Measurements from ENCODE around the gene MTMR6. TPM values are rescaled to one million over a fixed set of nuclear protein-coding genes. Genes with fewer than 3 reads are reported as not detected.

MTMR6 gene
- total and polyA plus RNA-seq, 2 experiments from 2014 or later = 6.9 to 17.2 TPM

DNA sequence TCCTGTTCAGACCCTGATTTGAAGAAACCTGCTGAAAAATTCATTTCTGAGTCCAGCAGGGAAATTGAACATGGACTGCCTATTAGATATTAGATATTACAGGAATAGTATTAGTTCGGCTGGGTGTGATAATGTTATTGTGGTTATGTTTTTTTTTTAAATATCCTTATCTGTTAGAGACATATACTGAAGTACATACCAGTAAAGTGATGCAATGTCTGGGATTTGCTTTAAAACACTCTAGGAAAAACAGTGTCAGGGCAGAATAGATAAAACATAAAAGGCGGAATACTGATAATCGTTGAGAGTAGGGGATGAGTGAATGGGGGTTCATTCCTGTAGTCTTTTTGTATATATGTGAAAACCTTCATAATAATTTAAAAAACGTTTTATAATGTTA is 86.5 kb downstream of the MTMR6 start:
- no peak overlapping the region for H3K27ac ChIP-seq
- no peak for TF ChIP-seq EZH2 (IDR thresholded peaks at IDR 0.05; ENCODE audit: borderline replicate concordance)
- TF ChIP-seq, protein P1, sequence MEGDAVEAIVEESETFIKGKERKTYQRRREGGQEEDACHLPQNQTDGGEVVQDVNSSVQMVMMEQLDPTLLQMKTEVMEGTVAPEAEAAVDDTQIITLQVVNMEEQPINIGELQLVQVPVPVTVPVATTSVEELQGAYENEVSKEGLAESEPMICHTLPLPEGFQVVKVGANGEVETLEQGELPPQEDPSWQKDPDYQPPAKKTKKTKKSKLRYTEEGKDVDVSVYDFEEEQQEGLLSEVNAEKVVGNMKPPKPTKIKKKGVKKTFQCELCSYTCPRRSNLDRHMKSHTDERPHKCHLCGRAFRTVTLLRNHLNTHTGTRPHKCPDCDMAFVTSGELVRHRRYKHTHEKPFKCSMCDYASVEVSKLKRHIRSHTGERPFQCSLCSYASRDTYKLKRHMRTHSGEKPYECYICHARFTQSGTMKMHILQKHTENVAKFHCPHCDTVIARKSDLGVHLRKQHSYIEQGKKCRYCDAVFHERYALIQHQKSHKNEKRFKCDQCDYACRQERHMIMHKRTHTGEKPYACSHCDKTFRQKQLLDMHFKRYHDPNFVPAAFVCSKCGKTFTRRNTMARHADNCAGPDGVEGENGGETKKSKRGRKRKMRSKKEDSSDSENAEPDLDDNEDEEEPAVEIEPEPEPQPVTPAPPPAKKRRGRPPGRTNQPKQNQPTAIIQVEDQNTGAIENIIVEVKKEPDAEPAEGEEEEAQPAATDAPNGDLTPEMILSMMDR (IDR thresholded peaks at IDR 0.05; ENCODE audit: poor library complexity) = no peak
- no peak for TF ChIP-seq EZH2phosphoT487 (IDR thresholded peaks at IDR 0.05; ENCODE audit: low read depth, severe bottlenecking, unreplicated experiment)
- no peak overlapping the region for H3K4me3 ChIP-seq
- no peaks in the 10 kb centered on the region for H3K36me3 ChIP-seq (replicated peaks; ENCODE audit: insufficient read depth, low read depth)
- H3K79me2 ChIP-seq = no peaks in the 10 kb centered on the region
- 58% methylated on average over 4 of the region's 4 CpGs for WGBS (ENCODE audit: low lambda C conversion rate, missing lambda C conversion rate)
- H3K4me2 ChIP-seq = no peak overlapping the region
- H4K20me1 ChIP-seq (ENCODE audit: insufficient read depth, poor library complexity, severe bottlenecking) = no peaks in the 10 kb centered on the region
- no peaks in the 10 kb centered on the region for H3K9me3 ChIP-seq (ENCODE audit: low read depth)
- DNase-seq (ENCODE audit: low spot score) = no peak
- H3K4me1 ChIP-seq (ENCODE audit: insufficient read depth) = no peaks in the 10 kb centered on the region
- no peak overlapping the region for H2AFZ ChIP-seq
- H3K27me3 ChIP-seq = no peaks in the 10 kb centered on the region
- no peaks in the 10 kb centered on the region for H3K9me2 ChIP-seq (replicated peaks; ENCODE audit: insufficient read depth)

GRCh38 chr13:25198647-25199046 is 88.6 kb downstream of the MTMR6 start:
- Histone ChIP-seq H3K4me1 (ENCODE audit: insufficient read depth) (no peaks in the 10 kb centered on the region), H3K27ac (no peak overlapping the region), H3K79me2 (no peaks in the 10 kb centered on the region), H3K36me3 (replicated peaks; ENCODE audit: insufficient read depth, low read depth) (no peaks in the 10 kb centered on the region), H2AFZ (no peak overlapping the region), H3K9me3 (ENCODE audit: low read depth) (no peaks in the 10 kb centered on the region), H3K4me3 (no peak overlapping the region), H4K20me1 (ENCODE audit: insufficient read depth, poor library complexity, severe bottlenecking) (no peaks in the 10 kb centered on the region), H3K9me2 (replicated peaks; ENCODE audit: insufficient read depth) (no peaks in the 10 kb centered on the region), H3K27me3 (no peaks in the 10 kb centered on the region), H3K4me2 (no peak overlapping the region)
- DNase-seq (ENCODE audit: low spot score) = no peak
- WGBS (ENCODE audit: low lambda C conversion rate, missing lambda C conversion rate) = 85% methylated on average over 5 of the region's 5 CpGs
- TF ChIP-seq EZH2phosphoT487 (IDR thresholded peaks at IDR 0.05; ENCODE audit: low read depth, severe bottlenecking, unreplicated experiment) = no peak
- TF ChIP-seq EZH2 (IDR thresholded peaks at IDR 0.05; ENCODE audit: borderline replicate concordance) = no peak
- TF ChIP-seq, protein P1 (IDR thresholded peaks at IDR 0.05; ENCODE audit: poor library complexity) = no peak

DNA sequence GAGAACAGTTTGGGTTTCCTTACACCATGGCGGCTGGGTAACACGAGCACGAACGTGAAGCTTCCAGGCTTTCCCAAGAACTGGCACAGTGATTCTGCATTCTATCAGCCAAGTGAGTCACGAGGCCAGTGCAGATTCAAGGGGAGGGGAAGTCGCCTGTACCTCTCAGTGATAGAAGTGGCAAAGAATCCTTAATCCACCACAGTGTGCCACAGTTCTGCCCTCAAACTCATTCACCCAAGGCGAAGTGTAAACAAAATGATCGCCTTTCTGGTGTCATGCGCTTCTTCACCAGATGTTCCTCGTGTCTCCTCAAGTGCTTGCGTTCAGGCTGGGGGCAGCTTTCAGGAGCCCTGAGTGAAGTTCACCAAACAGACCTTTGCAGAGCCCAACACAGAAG is 90.3 kb downstream of the MTMR6 start:
- no peaks in the 10 kb centered on the region for H3K36me3 ChIP-seq (replicated peaks; ENCODE audit: insufficient read depth, low read depth)
- H3K27me3 ChIP-seq = no peaks in the 10 kb centered on the region
- no peak for DNase-seq (ENCODE audit: low spot score)
- TF ChIP-seq, protein P1 (IDR thresholded peaks at IDR 0.05; ENCODE audit: poor library complexity) = no peak
- TF ChIP-seq EZH2 (IDR thresholded peaks at IDR 0.05; ENCODE audit: borderline replicate concordance) (no peak), EZH2phosphoT487 (IDR thresholded peaks at IDR 0.05; ENCODE audit: low read depth, severe bottlenecking, unreplicated experiment) (no peak)
- H3K9me3 ChIP-seq (ENCODE audit: low read depth) = no peaks in the 10 kb centered on the region
- no peaks in the 10 kb centered on the region for H3K79me2 ChIP-seq
- WGBS (ENCODE audit: low lambda C conversion rate, missing lambda C conversion rate) = 90% methylated on average over 11 of the region's 11 CpGs
- H3K9me2 ChIP-seq (replicated peaks; ENCODE audit: insufficient read depth) = no peaks in the 10 kb centered on the region
- no peak overlapping the region for H3K4me3 ChIP-seq
- no peak overlapping the region for H2AFZ ChIP-seq
- H3K4me1 ChIP-seq (ENCODE audit: insufficient read depth) = no peaks in the 10 kb centered on the region
- no peak overlapping the region for H3K4me2 ChIP-seq
- H4K20me1 ChIP-seq (ENCODE audit: insufficient read depth, poor library complexity, severe bottlenecking) = no peaks in the 10 kb centered on the region
- H3K27ac ChIP-seq = no peak overlapping the region

Other genes starting within 250 kb of the MTMR6 start
- 0.03 and 0.04 TPM in 2 replicates for gene PABPC3, start 191.4 kb downstream of the MTMR6 start, total RNA-seq
- gene PABPC3, start 191.4 kb downstream of the MTMR6 start, polyA plus RNA-seq = 0.06 and 0.11 TPM in 2 replicates
- gene AMER2, start 115.2 kb downstream of the MTMR6 start, total RNA-seq = 0.23 and 0.24 TPM in 2 replicates
- 0.02 and 0.18 TPM in 2 replicates for gene AMER2, start 115.2 kb downstream of the MTMR6 start, polyA plus RNA-seq
- 49.1 and 61.3 TPM in 2 replicates for gene NUP58, start 14.1 kb upstream of the MTMR6 start, total RNA-seq
- gene NUP58, start 14.1 kb upstream of the MTMR6 start, polyA plus RNA-seq = 16.0 and 25.4 TPM in 2 replicates
- gene ATP8A2, start 84.5 kb upstream of the MTMR6 start, total RNA-seq = 1.6 and 2.1 TPM in 2 replicates
- gene ATP8A2, start 84.5 kb upstream of the MTMR6 start, polyA plus RNA-seq = 3.1 and 3.9 TPM in 2 replicates

Measured in hepatocyte (in vitro differentiated cells).